Measurements from ENCODE around the gene AIG1.
A peak's percentile ranks its signal among the peaks of the same experiment; 100 is the strongest.

AIG1 gene

GRCh38 chr6:143218233-143218632 lies 157.5 kb downstream of the AIG1 start:
- Histone ChIP-seq H3K27ac (no peak overlapping the region), H3K36me3 (replicated peaks) (no peaks in the 10 kb centered on the region), H3K4me3 (ENCODE audit: low read depth, low read length) (no peak overlapping the region), H3K27me3 (replicated peaks) (no peaks in the 10 kb centered on the region)
- no peak for DNase-seq
- TF ChIP-seq CTCF (IDR thresholded peaks at IDR 0.05; ENCODE audit: low read depth, low read length, missing control alignments), result no peak
- in situ Hi-C loops (cut with HindIII; ENCODE audit: low pct_ligation_motif_present, low sequenced_read_pairs), result no loop called here

- in situ Hi-C loops (cut with HindIII; ENCODE audit: low pct_ligation_motif_present, low sequenced_read_pairs), result no loop called here
- no peaks in the 10 kb centered on the region for H3K36me3 ChIP-seq (replicated peaks)
- no peak for TF ChIP-seq CTCF (IDR thresholded peaks at IDR 0.05; ENCODE audit: low read depth, low read length, missing control alignments)
- H3K4me3 ChIP-seq (ENCODE audit: low read depth, low read length), result no peak overlapping the region
- H3K27ac ChIP-seq, result no peak overlapping the region
- no peaks in the 10 kb centered on the region for H3K27me3 ChIP-seq (replicated peaks)
- no peak for DNase-seq
These were observed 161.0 kb downstream of the AIG1 start for GRCh38 chr6:143221698-143222097.

DNA sequence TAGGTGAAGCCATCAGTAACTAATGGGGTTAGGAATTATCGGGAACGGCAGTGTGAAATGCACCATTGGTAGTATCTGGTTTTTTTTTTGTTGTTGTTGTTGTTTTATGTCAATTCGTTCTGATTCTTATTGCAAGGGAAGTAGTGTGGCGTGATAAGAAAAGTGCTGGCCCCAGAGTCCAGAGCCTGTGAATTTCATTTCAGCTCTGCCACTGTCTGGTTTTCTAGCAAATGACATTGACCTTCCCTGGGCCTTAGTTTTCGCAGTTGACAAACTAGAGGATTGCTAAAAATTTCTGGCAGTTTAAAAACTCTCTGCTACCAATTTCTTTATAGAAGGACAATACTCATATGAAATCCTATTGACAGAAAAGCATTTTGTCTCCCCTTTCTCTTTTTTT lies 161.6 kb downstream of the AIG1 start:
- in situ Hi-C loops (cut with HindIII; ENCODE audit: low pct_ligation_motif_present, low sequenced_read_pairs), result no loop called here
- TF ChIP-seq CTCF (IDR thresholded peaks at IDR 0.05; ENCODE audit: low read depth, low read length, missing control alignments), result no peak
- Histone ChIP-seq H3K27me3 (replicated peaks) (no peaks in the 10 kb centered on the region), H3K36me3 (replicated peaks) (no peaks in the 10 kb centered on the region), H3K27ac (no peak overlapping the region), H3K4me3 (ENCODE audit: low read depth, low read length) (no peak overlapping the region)
- DNase-seq, result no peak

DNA sequence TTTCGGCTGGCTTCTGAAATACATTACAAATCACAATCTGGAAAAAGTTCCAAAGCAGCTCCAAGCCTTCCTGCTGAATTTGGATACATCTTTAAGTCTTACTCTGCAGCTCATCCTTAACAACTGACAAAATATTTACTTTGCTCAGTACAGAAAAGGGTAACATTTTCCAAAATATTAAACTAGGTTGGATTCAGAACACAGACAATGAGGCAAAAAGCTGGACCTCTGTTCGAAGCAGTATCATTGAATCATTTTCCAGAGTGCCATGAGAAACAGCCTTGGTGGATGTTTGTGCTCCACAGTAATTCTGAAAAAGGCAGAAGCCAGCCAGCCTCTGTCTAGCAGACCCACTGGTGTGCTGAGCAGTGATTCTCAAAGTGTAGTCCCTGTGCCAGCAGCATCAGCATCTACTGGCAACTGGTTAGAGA lies 162.1 kb downstream of the AIG1 start:
- H3K27ac ChIP-seq, result no peak overlapping the region
- no peak overlapping the region for H3K4me3 ChIP-seq (ENCODE audit: low read depth, low read length)
- in situ Hi-C loops (cut with HindIII; ENCODE audit: low pct_ligation_motif_present, low sequenced_read_pairs), result no loop called here
- H3K27me3 ChIP-seq (replicated peaks), result no peaks in the 10 kb centered on the region
- DNase-seq, result no peak
- H3K36me3 ChIP-seq (replicated peaks), result no peaks in the 10 kb centered on the region
- TF ChIP-seq CTCF (IDR thresholded peaks at IDR 0.05; ENCODE audit: low read depth, low read length, missing control alignments), result no peak

DNA sequence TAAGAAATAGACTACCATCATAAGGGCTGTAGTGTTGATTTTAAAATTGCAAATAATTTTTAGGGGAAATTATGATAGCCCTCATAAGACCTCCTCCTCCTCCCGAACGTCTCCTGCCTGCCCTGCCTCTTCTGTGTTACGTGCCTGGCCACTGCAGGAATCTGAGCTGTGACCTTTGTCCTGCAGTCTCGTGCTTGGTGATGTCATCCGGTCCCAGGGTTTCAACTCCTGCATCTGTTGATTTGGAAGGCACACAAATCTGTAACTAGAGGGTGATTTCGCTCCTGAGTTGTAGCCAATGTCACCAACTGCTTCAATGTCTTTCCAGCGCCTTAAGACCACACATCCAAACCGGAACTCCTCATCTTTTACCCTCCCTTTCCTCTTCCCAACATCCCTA lies 163.2 kb downstream of the AIG1 start:
- Histone ChIP-seq H3K27ac (no peak overlapping the region), H3K36me3 (replicated peaks) (no peaks in the 10 kb centered on the region), H3K4me3 (ENCODE audit: low read depth, low read length) (no peak overlapping the region), H3K27me3 (replicated peaks) (no peaks in the 10 kb centered on the region)
- in situ Hi-C loops (cut with HindIII; ENCODE audit: low pct_ligation_motif_present, low sequenced_read_pairs), result no loop called here
- peak; percentile 46 for DNase-seq
- TF ChIP-seq CTCF (IDR thresholded peaks at IDR 0.05; ENCODE audit: low read depth, low read length, missing control alignments), result no peak

DNA sequence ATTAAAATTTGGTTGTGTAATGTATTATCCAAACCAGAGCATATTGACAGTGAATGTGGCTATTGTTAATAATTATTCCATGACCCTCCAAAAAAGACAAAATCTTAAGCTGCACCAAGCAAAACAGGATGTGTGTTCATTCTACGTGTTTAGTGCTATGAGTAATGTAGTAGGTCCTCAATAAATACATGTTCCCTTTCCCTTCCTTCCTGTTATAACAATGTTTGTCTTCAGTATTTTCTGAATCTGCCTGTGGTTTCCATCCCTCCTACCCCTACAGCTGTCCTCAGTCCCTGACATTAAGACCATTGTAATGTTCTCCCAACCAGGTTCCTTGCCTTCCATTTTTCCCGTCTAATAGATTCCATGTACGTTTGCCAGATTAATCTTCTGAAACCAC lies 163.8 kb downstream of the AIG1 start:
- in situ Hi-C loops (cut with HindIII; ENCODE audit: low pct_ligation_motif_present, low sequenced_read_pairs), result no loop called here
- no peak for DNase-seq
- Histone ChIP-seq H3K4me3 (ENCODE audit: low read depth, low read length) (no peak overlapping the region), H3K27ac (no peak overlapping the region), H3K27me3 (replicated peaks) (no peaks in the 10 kb centered on the region), H3K36me3 (replicated peaks) (no peaks in the 10 kb centered on the region)
- TF ChIP-seq CTCF (IDR thresholded peaks at IDR 0.05; ENCODE audit: low read depth, low read length, missing control alignments), result no peak

All from brain microvascular endothelial cell (primary cell).